Nephron progenitor cell (in vitro differentiated cells): Measurements from ENCODE around the gene SNHG17.
"Not testable (repeated sequence)": the region's sequence is repeated elsewhere in the genome, so short reads cannot be mapped to it uniquely, and the experiment has no call there.

ENCODE experiments used
- DNase-seq: peaks from one replicate; pipeline ENCODE4 v3.0.0; 2021
- H3K27ac Mint-ChIP-seq: 2 replicates; pipeline ENCODE4 v1.8.0; 2021; ENCODE audit warnings: mild to moderate bottlenecking, moderate library complexity, mixed read lengths
- H3K27me3 Mint-ChIP-seq: 2 replicates; pipeline ENCODE4 v1.8.0; 2021; ENCODE audit warnings: mild to moderate bottlenecking, low read depth, mixed read lengths; ENCODE audit not compliant: poor library complexity
- H3K36me3 Mint-ChIP-seq: 2 replicates; pipeline ENCODE4 v1.8.0; 2021; ENCODE audit warnings: low read depth, mixed read lengths
- H3K4me1 Mint-ChIP-seq: 2 replicates; pipeline ENCODE4 v1.8.0; 2021; ENCODE audit warnings: mixed read lengths
- H3K4me3 Mint-ChIP-seq: 2 replicates; pipeline ENCODE4 v1.8.0; 2021; ENCODE audit warnings: mild to moderate bottlenecking, moderate library complexity, mixed read lengths
- H3K9me3 Mint-ChIP-seq: 2 replicates; pipeline ENCODE4 v1.8.0; 2021; ENCODE audit warnings: mild to moderate bottlenecking, moderate library complexity, mixed read lengths
- TF ChIP-seq, protein P1 (sequence below): fragments of 200-600 bp; sonication (generic); IDR thresholded peaks from 2 replicates; pipeline ENCODE4 v1.5.0; 2021; ENCODE audit warnings: antibody characterized with exemption

Gene SNHG17

DNA sequence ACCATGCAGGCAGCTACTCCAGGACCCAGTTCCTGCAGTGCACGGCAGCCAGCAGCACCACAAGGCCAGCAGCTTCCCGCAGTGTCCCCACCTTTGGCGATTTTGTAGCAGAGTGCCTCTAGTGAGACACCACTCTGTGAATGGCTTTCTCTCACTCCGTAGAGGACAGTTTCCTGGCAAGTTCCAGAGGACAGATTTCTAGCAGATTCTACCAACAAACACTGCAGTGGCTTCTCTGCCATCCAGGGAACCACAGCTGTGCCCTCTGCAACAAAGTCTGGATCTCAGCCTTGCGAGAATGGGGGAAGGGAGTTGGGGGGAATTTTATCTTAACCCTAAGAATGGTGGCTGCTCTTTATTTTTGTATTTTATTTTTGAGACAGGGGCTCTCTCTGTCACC lies 28.7 kb downstream of the SNHG17 start:
- TF ChIP-seq, protein P1, sequence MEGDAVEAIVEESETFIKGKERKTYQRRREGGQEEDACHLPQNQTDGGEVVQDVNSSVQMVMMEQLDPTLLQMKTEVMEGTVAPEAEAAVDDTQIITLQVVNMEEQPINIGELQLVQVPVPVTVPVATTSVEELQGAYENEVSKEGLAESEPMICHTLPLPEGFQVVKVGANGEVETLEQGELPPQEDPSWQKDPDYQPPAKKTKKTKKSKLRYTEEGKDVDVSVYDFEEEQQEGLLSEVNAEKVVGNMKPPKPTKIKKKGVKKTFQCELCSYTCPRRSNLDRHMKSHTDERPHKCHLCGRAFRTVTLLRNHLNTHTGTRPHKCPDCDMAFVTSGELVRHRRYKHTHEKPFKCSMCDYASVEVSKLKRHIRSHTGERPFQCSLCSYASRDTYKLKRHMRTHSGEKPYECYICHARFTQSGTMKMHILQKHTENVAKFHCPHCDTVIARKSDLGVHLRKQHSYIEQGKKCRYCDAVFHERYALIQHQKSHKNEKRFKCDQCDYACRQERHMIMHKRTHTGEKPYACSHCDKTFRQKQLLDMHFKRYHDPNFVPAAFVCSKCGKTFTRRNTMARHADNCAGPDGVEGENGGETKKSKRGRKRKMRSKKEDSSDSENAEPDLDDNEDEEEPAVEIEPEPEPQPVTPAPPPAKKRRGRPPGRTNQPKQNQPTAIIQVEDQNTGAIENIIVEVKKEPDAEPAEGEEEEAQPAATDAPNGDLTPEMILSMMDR = no peak
- Mint-ChIP-seq H3K27me3 (peaks cover 4% of the 10 kb centered on the region), H3K4me3 (no peak overlapping the region), H3K9me3 (peaks cover 39% of the 10 kb centered on the region), H3K4me1 (no peaks in the 10 kb centered on the region), H3K27ac (no peak overlapping the region), H3K36me3 (peaks cover 53% of the 10 kb centered on the region)
- DNase-seq = no peak

DNA sequence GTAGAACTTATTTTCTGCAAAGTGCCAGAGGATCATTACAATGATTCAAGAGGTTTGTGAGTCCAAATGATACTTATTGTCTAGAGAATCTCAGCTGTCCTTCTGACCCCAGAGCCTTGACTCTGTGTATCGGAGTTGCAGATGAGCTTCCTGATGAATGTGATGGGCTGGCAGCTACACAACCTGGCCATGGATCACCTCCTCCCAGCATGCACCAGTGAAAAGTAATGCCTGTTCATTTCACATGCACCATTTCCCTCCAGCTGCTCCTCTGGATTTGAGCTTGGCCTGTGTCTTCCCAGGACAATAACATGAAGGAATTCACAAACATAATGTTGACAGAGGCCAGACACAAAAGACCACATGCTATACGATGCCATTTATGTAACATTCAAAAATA lies 30.0 kb downstream of the SNHG17 start:
- H3K27ac Mint-ChIP-seq = no peak overlapping the region
- peaks cover 39% of the 10 kb centered on the region for H3K9me3 Mint-ChIP-seq
- DNase-seq = no peak
- H3K36me3 Mint-ChIP-seq = peaks cover 42% of the 10 kb centered on the region
- TF ChIP-seq, protein P1 = no peak
- H3K4me3 Mint-ChIP-seq = no peak overlapping the region
- peaks cover 7% of the 10 kb centered on the region for H3K27me3 Mint-ChIP-seq
- H3K4me1 Mint-ChIP-seq = no peaks in the 10 kb centered on the region

DNA sequence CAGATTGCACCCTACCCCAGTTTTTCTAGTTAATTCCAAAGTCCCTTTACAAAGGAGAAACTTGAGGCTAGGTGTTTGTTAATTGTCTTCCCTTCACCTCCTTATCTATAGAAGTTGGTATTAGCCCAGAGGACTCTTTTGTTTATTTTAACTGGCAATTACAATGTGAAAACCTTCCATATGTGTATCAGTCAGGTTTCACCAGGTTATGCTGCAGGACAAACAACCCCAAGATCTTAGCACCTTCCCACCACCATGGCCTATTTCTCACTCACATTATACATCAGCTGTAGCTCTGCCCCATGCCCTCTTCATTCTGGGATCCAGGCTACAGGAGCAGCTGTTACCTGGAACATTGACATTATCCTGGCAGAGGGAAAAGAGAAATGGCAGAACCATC lies 31.1 kb downstream of the SNHG17 start:
- peaks cover 39% of the 10 kb centered on the region for H3K9me3 Mint-ChIP-seq
- H3K4me1 Mint-ChIP-seq = no peaks in the 10 kb centered on the region
- DNase-seq = no peak
- TF ChIP-seq, protein P1 = no peak
- peaks cover 42% of the 10 kb centered on the region for H3K36me3 Mint-ChIP-seq
- H3K27me3 Mint-ChIP-seq = peaks cover 7% of the 10 kb centered on the region
- H3K4me3 Mint-ChIP-seq = no peak overlapping the region
- H3K27ac Mint-ChIP-seq = no peak overlapping the region

DNA sequence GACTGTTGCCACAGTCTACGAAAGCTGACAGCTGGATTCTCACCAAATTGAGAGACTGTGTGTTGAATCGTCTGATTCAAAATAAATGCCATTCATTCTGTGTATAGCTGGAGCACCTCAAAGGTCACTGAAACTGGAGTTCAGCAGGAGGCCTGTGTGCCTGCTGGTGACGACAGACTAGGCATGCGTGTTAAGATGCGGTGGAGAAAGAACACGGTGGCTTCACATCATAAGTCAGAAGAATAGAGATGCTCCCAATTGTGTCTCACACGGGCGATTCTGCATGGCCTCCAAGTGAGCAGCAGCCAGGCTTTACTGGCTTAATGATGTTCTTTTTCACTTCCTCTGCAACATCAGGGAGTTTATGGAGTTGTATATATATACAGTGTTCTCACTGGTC lies 32.3 kb downstream of the SNHG17 start:
- no peaks in the 10 kb centered on the region for H3K4me1 Mint-ChIP-seq
- DNase-seq = no peak
- peaks cover 10% of the 10 kb centered on the region for H3K27me3 Mint-ChIP-seq
- no peak overlapping the region for H3K27ac Mint-ChIP-seq
- H3K4me3 Mint-ChIP-seq = no peak overlapping the region
- H3K9me3 Mint-ChIP-seq = peaks cover 32% of the 10 kb centered on the region
- H3K36me3 Mint-ChIP-seq = peaks cover 32% of the 10 kb centered on the region
- TF ChIP-seq, protein P1 = no peak

DNA sequence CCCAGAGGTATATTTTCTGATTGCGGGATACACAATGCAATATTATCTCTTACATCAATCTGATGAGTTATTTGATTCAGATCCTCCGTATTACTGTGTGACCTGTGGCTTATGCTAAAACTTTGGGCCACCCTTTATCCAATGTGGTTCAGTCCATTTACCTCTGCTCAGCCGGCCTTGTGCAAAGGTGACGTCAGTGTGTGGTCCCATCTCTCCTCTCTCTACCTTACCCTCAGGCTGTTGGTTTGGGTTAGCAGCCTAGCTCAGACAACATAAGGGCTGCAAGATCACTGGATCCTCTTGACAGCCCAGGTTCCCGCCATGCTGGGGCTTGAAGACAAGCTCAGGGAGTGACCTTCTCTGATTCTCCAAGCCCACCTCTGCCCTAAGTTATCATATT lies 33.0 kb downstream of the SNHG17 start:
- TF ChIP-seq, protein P1 = no peak
- Mint-ChIP-seq H3K4me3 (no peak overlapping the region), H3K27me3 (peaks cover 10% of the 10 kb centered on the region), H3K9me3 (peaks cover 30% of the 10 kb centered on the region), H3K27ac (no peak overlapping the region), H3K4me1 (no peaks in the 10 kb centered on the region), H3K36me3 (peaks cover 30% of the 10 kb centered on the region)
- no peak for DNase-seq

DNA sequence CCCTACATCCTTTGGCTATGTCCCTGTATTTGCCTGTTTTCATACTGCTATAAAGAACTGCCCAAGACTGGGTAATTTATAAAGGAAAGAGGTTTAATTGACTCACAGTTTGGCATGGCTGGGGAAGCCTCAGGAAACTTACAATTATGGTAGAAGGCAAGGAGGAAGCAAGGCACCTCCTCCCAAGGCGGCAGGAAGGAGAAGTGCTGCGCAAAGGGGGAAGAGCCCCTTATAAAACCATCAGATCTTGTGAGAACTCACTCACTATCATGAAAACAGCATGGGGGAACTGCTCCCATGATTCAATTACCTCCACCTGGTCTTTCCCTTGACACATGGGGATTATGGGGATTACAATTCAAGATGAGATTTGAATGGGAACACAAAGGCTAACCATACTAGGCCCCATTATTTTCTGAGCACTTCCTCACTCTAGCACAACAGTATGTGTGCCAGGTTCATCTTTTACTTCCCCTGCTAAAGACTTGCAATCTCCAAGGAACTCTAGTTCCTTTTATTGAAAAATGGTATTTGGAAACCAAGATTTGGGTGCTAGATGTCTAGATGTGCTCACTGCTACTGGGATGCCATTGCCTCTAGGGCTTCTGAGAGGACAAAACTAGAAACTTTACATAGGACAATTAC lies 39.3 kb downstream of the SNHG17 start:
- not testable (repeated sequence) for DNase-seq, H3K36me3 Mint-ChIP-seq, H3K27me3 Mint-ChIP-seq, H3K9me3 Mint-ChIP-seq, H3K4me3 Mint-ChIP-seq, H3K27ac Mint-ChIP-seq, H3K4me1 Mint-ChIP-seq
